Natural killer cell (primary cell): ENCODE measurements around the gene ZNF628. TPM values are rescaled to one million over a fixed set of nuclear protein-coding genes. Genes with fewer than 3 reads are reported as not detected.

ENCODE experiments used
- ATAC-seq, 3 donors: fragments of 150-1000 bp in 2 of 3; fragments of 200-7000 bp in 1 of 3; cut with Tn5 transposase; 1 replicate in 1 of 3; 2 replicates in 2 of 3; pipeline ENCODE4 v1.10.0; 2021; ENCODE audit warnings: mild to moderate bottlenecking in 2 of 3, moderate library complexity in 2 of 3
- DNase-seq, 2 donors: peaks; one replicate each; pipeline versions ENCODE4 v3.0.0 to v3.0.0-alpha.2; 2013 to 2021; ENCODE audit warnings: mixed read lengths in 1 of 2
- H3K27ac ChIP-seq: one replicate; pipeline ENCODE4 v1.5.1; 2013; ENCODE audit warnings: mild to moderate bottlenecking, low read length
- H3K27me3 ChIP-seq: one replicate; pipeline ENCODE4 v1.6.1; 2013; ENCODE audit warnings: low read length; ENCODE audit not compliant: control insufficient read depth, insufficient read depth
- H3K36me3 ChIP-seq: one replicate; pipeline ENCODE4 v1.6.1; 2013; ENCODE audit warnings: low read length; ENCODE audit not compliant: control insufficient read depth, insufficient read depth
- H3K4me1 ChIP-seq: one replicate; pipeline ENCODE4 v1.6.1; 2013; ENCODE audit warnings: low read length; ENCODE audit not compliant: control insufficient read depth, insufficient read depth
- H3K4me3 ChIP-seq: one replicate; pipeline ENCODE4 v1.5.1; 2013; ENCODE audit warnings: low read length
- H3K9me3 ChIP-seq: one replicate; pipeline ENCODE4 v1.6.1; 2013; ENCODE audit warnings: low read length; ENCODE audit not compliant: control insufficient read depth, insufficient read depth
- H3K27ac Mint-ChIP-seq, 2 donors: one replicate each; pipeline ENCODE4 v1.8.0; 2022; ENCODE audit warnings: mild to moderate bottlenecking in 2 of 2, mixed read lengths in 2 of 2, moderate library complexity in 1 of 2
- H3K27me3 Mint-ChIP-seq, 2 donors: one replicate each; pipeline ENCODE4 v1.8.0; 2022; ENCODE audit warnings: low read depth in 2 of 2, mixed read lengths in 2 of 2
- H3K36me3 Mint-ChIP-seq: one replicate; pipeline ENCODE4 v1.8.0; 2022; ENCODE audit warnings: mixed read lengths
- H3K4me1 Mint-ChIP-seq, 2 donors: one replicate each; pipeline ENCODE4 v1.8.0; 2022; ENCODE audit warnings: mixed read lengths in 2 of 2
- H3K4me3 Mint-ChIP-seq: one replicate; pipeline ENCODE4 v1.8.0; 2022; ENCODE audit warnings: mild to moderate bottlenecking, moderate library complexity, mixed read lengths
- H3K9me3 Mint-ChIP-seq, 2 donors: one replicate each; pipeline ENCODE4 v1.8.0; 2022; ENCODE audit warnings: mixed read lengths in 2 of 2
- WGBS: methylation state at CpG from one replicate; pipeline ENCODE4 v1.1.7; 2013; ENCODE audit warnings: missing lambda C conversion rate; ENCODE audit not compliant: insufficient coverage; 5-methylcytosine and 5-hydroxymethylcytosine counted together
- intact Hi-C: fragments of 100-400 bp; cut with micrococcal nuclease; formaldehyde crosslinking; loops from one replicate; pipeline ENCODE4 v1.14.2; 2022
- total RNA-seq, 4 donors: library from RNA; stranded (reverse); fragments of 120-200 nt in 1 of 4; gene quantifications; one replicate each; pipeline versions ENCODE4 v1.2.3 to v1.2.4, GENCODE V29; 2013 to 2022
- TF ChIP-seq, protein P1 (sequence below): fragments of 200-600 bp; IDR thresholded peaks from one replicate; pipeline ENCODE4 v1.8.0; 2022; ENCODE audit warnings: antibody characterized with exemption

The ZNF628 gene
- total RNA-seq, 3 donors from 2014 or later (not counting 1 experiment from before 2014, with no cell fraction given), result 20.8 to 28.7 (median 24.1) TPM

DNA sequence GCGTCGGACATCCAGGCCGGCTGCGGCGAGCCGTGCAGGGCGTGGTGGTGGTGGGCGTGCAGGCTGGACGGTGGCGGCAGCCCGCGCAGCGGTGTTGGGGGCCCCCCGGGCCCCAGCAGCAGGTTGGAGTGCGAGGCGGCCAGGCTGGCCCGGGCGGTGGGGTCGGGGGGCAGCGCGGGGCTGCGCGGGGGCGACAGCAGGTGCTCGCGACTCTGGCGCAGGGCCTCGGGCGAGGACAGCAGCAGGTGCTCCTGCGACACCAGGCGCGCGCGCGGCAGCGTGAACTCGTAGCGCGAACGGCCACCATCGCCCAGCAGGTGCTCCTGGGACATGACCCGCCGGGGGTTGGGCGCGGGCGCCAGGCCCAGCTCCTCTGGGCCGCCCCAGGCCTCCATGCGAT is 43.1 kb upstream of the ZNF628 start:
- H3K4me3 ChIP-seq, result no peak overlapping the region
- intact Hi-C loops, result no loop called here
- H3K27me3 Mint-ChIP-seq, result peaks cover 27 to 36% of the 10 kb centered on the region in 2 donors
- peaks cover 18% of the 10 kb centered on the region for H3K27me3 ChIP-seq
- 16% methylated on average over 48 of the region's 48 CpGs for WGBS
- H3K27ac ChIP-seq, result no peak overlapping the region
- H3K36me3 Mint-ChIP-seq, result no peaks in the 10 kb centered on the region
- peaks cover 0 to 6% of the 10 kb centered on the region in 2 donors for H3K4me1 Mint-ChIP-seq
- DNase-seq (no peak), ATAC-seq (no peak)
- TF ChIP-seq, protein P1, sequence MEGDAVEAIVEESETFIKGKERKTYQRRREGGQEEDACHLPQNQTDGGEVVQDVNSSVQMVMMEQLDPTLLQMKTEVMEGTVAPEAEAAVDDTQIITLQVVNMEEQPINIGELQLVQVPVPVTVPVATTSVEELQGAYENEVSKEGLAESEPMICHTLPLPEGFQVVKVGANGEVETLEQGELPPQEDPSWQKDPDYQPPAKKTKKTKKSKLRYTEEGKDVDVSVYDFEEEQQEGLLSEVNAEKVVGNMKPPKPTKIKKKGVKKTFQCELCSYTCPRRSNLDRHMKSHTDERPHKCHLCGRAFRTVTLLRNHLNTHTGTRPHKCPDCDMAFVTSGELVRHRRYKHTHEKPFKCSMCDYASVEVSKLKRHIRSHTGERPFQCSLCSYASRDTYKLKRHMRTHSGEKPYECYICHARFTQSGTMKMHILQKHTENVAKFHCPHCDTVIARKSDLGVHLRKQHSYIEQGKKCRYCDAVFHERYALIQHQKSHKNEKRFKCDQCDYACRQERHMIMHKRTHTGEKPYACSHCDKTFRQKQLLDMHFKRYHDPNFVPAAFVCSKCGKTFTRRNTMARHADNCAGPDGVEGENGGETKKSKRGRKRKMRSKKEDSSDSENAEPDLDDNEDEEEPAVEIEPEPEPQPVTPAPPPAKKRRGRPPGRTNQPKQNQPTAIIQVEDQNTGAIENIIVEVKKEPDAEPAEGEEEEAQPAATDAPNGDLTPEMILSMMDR, result no peak
- no peak overlapping the region for H3K27ac Mint-ChIP-seq
- H3K9me3 Mint-ChIP-seq, result no peaks in the 10 kb centered on the region
- no peaks in the 10 kb centered on the region for H3K9me3 ChIP-seq
- H3K4me1 ChIP-seq, result no peaks in the 10 kb centered on the region
- no peaks in the 10 kb centered on the region for H3K36me3 ChIP-seq
- H3K4me3 Mint-ChIP-seq, result no peak overlapping the region

DNA sequence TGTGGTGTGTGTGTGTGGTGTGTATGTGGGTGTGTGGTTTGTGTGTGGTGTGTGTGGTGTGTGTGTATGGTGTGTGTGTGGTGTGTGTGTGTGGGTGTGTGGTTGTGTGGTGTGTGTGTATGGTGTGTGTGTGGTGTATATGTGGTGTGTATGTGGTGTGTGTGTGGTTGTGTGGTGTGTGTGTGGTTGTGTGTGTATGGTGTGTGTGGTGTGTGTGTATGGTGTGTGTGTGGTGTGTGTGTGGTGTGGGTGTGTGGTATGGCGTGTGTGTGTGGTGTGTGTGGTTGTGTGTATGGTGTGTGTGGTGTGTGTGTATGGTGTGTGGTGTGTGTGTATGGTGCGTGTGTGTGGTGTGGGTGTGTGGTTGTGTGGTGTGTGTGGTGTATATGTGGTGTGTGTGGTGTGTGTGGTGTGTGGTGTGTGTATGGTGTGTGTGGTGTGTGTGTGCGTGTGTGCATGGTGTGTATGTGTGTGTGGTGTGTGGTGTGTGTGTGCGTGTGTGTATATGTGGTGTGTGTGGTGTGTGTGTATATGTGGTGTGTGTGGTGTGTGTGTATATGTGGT is 42.0 kb upstream of the ZNF628 start:
- Mint-ChIP-seq H3K27ac (no peak overlapping the region), H3K36me3 (no peaks in the 10 kb centered on the region), H3K9me3 (no peaks in the 10 kb centered on the region), H3K27me3 (peaks cover 29 to 41% of the 10 kb centered on the region in 2 donors), H3K4me1 (peaks cover 0 to 10% of the 10 kb centered on the region in 2 donors), H3K4me3 (no peak overlapping the region)
- DNase-seq (no peak), ATAC-seq (no peak)
- Histone ChIP-seq H3K9me3 (no peaks in the 10 kb centered on the region), H3K4me3 (no peak overlapping the region), H3K4me1 (no peaks in the 10 kb centered on the region), H3K27me3 (peaks cover 25% of the 10 kb centered on the region), H3K36me3 (no peaks in the 10 kb centered on the region), H3K27ac (no peak overlapping the region)
- 86% methylated on average over 4 of the region's 4 CpGs for WGBS
- intact Hi-C loops, result no loop called here
- TF ChIP-seq, protein P1, result no peak

DNA sequence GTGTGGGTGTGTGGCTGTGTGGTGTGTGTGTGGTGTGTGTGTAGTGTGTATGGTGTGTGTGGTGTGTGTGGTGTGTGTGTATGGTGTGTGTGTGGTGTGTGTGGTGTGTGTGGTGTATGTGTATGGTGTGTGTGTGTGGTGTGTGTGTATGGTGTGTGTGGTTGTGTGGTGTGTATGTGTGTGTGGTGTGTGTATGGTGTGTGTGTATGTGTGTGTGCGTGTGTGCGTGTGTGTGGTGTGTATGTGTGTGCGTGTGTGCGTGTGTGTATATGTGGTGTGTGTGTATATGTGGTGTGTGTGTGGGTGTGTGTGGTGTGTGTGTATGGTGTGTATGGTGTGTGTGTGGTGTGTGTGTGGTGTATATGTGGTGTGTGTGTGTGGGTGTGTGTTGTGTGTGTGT is 41.4 kb upstream of the ZNF628 start:
- no peak for DNase-seq
- peaks cover 35 to 47% of the 10 kb centered on the region in 2 donors for H3K27me3 Mint-ChIP-seq
- ATAC-seq, result no peak
- no peaks in the 10 kb centered on the region for H3K36me3 ChIP-seq
- no peak overlapping the region for H3K4me3 ChIP-seq
- TF ChIP-seq, protein P1, result no peak
- peaks cover 26% of the 10 kb centered on the region for H3K27me3 ChIP-seq
- no peak overlapping the region for H3K4me3 Mint-ChIP-seq
- no peak overlapping the region for H3K27ac ChIP-seq
- H3K36me3 Mint-ChIP-seq, result no peaks in the 10 kb centered on the region
- peaks cover under 1% of the 10 kb centered on the region for H3K4me1 ChIP-seq
- H3K4me1 Mint-ChIP-seq, result peaks cover 0 to 13% of the 10 kb centered on the region in 2 donors
- 95% methylated on average over 4 of the region's 4 CpGs for WGBS
- no peak overlapping the region for H3K27ac Mint-ChIP-seq
- H3K9me3 ChIP-seq, result no peaks in the 10 kb centered on the region
- intact Hi-C loops, result no loop called here
- H3K9me3 Mint-ChIP-seq, result no peaks in the 10 kb centered on the region

DNA sequence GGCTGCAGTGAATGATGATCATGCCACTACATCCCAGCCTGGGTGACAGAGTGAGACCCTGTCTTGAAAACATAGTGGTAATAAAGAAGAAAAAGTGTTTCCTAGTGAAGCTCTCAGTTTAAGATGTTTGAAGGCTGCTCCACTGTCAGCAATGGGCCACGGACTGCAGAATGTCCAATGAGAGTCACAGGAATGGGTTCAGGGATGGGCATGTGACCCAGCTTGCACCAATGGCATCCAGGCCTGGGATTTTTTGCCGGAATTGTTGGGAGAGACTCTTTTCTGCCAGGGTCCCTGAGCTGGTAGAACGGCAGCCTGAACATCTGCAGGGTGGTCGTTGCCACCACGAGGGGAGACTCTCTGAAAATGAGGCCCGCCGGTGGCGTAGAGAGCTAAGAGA is 39.6 kb upstream of the ZNF628 start:
- WGBS, result 46% methylated on average over 8 of the region's 8 CpGs
- no peak overlapping the region for H3K4me3 Mint-ChIP-seq
- no peak for ATAC-seq

More for the DNA sequence above, 39.6 kb upstream of the ZNF628 start:
- H3K27ac Mint-ChIP-seq, result no peak overlapping the region
- intact Hi-C loops, result no loop called here
- Histone ChIP-seq H3K27ac (no peak overlapping the region), H3K4me3 (no peak overlapping the region), H3K4me1 (peaks cover 19% of the 10 kb centered on the region), H3K27me3 (peaks cover 39% of the 10 kb centered on the region), H3K36me3 (no peaks in the 10 kb centered on the region), H3K9me3 (no peaks in the 10 kb centered on the region)
- H3K4me1 Mint-ChIP-seq, result peaks cover 11 to 25% of the 10 kb centered on the region in 2 donors
- no peak for DNase-seq
- peaks cover 40 to 53% of the 10 kb centered on the region in 2 donors for H3K27me3 Mint-ChIP-seq
- TF ChIP-seq, protein P1, result no peak
- H3K9me3 Mint-ChIP-seq, result no peaks in the 10 kb centered on the region
- peaks cover 8% of the 10 kb centered on the region for H3K36me3 Mint-ChIP-seq
